HepG2 (cell line): ENCODE data around the gene SOWAHD. TPM values are rescaled to one million over a fixed set of nuclear protein-coding genes. Genes with fewer than 3 reads are reported as not detected.

Experiments used
- ATAC-seq: fragments of 200-7000 bp; cut with Tn5 transposase; 3 replicates; pipeline ENCODE4 v1.9.1; 2020; ENCODE audit warnings: mild to moderate bottlenecking, moderate library complexity
- BruUV-seq: library from RNA; stranded (reverse); fragments of 400-500 nt; replicated peaks from 2 replicates; lab custom pipeline; 2021; lab: Mats Ljungman, UMichigan
- CTCF ChIA-PET: fragments of 300-600 bp; formaldehyde crosslinking; extraction: SDS; loops from one replicate; lab custom pipeline; 2021; ENCODE audit warnings: low total read pairs, inconsistent platforms, low intra/inter-chr PET ratio; lab: Yijun Ruan, JAX
- POLR2A ChIA-PET: fragments of 350-600 bp; sonication (Branson Sonifier 250); formaldehyde crosslinking; loops from one replicate; lab custom pipeline; 2020; ENCODE audit warnings: antibody characterized with exemption, inconsistent platforms; lab: Yijun Ruan, JAX
- DNase-seq: peaks from one replicate; pipeline ENCODE4 v3.0.0-alpha.2; 2015; ENCODE audit warnings: low spot score
- FAIRE-seq: peaks from 3 replicates; lab custom pipeline; 2011; peaks lifted over from hg19 to GRCh38; lab: Jason Lieb, UNC
- H2AFZ ChIP-seq: one replicate; pipeline ENCODE4 v1.6.1; 2011; ENCODE audit warnings: low read length, inconsistent platforms
- H3K27ac ChIP-seq: fragments of 300-600 bp; 3 replicates; pipeline ENCODE4 v1.8.0; 2011; ENCODE audit warnings: mixed run types, mild to moderate bottlenecking, mixed read lengths, low read length, inconsistent platforms; ENCODE audit not compliant: insufficient read depth; ENCODE audit errors: extremely low read length
- H3K27me3 ChIP-seq, 2 experiments: fragments of 200-600 bp in 1 of 2; 2 replicates in 1 of 2; 3 replicates in 1 of 2; pipeline versions ENCODE4 v1.6.0 to v1.8.0; 2011; ENCODE audit warnings: low read length in 2 of 2, mild to moderate bottlenecking in 2 of 2, moderate library complexity in 2 of 2, inconsistent platforms in 1 of 2; ENCODE audit not compliant: insufficient read depth in 2 of 2, control insufficient read depth in 1 of 2
- H3K36me3 ChIP-seq, 2 experiments: fragments of 200-600 bp in 1 of 2; replicated peaks in 1 of 2; 2 replicates in 1 of 2; 3 replicates in 1 of 2; pipeline versions ENCODE4 v1.5.1 to v1.8.0; 2011; ENCODE audit warnings: low read length in 2 of 2, inconsistent platforms in 1 of 2; ENCODE audit not compliant: insufficient read depth in 2 of 2, control insufficient read depth in 1 of 2
- H3K4me1 ChIP-seq: 2 replicates; pipeline ENCODE4 v1.5.1; 2012; ENCODE audit warnings: low read length, inconsistent platforms; ENCODE audit not compliant: insufficient read depth
- H3K4me2 ChIP-seq: 2 replicates; pipeline ENCODE4 v1.6.0; 2011; ENCODE audit warnings: low read depth, low read length, inconsistent platforms
- H3K4me3 ChIP-seq, 3 experiments: fragments of 200-600 bp in 1 of 3; sonication (generic), shearing (Covaris generic) in 1 of 3; replicated peaks in 1 of 3; 2 replicates each; pipeline ENCODE4 v1.5.1; 2011 to 2016; ENCODE audit warnings: low read length in 3 of 3, inconsistent platforms in 2 of 3, low read depth in 2 of 3, mild to moderate bottlenecking in 2 of 3, control low read depth in 1 of 3, mixed read lengths in 1 of 3; ENCODE audit not compliant: insufficient read depth in 1 of 3
- H3K79me2 ChIP-seq: one replicate; pipeline ENCODE4 v1.6.1; 2011; ENCODE audit warnings: low read length, inconsistent platforms; ENCODE audit not compliant: insufficient read depth
- H3K9ac ChIP-seq: 2 replicates; pipeline ENCODE4 v1.6.0; 2011; ENCODE audit warnings: mild to moderate bottlenecking, low read depth, low read length, inconsistent platforms; ENCODE audit not compliant: insufficient read depth
- H3K9me3 ChIP-seq: 2 replicates; pipeline ENCODE4 v1.5.1; 2012; ENCODE audit warnings: mild to moderate bottlenecking, low read length
- H4K20me1 ChIP-seq: 2 replicates; pipeline ENCODE4 v1.6.0; 2011; ENCODE audit warnings: inconsistent platforms, mild to moderate bottlenecking, low read length, moderate library complexity; ENCODE audit not compliant: insufficient read depth
- AKAP8 ChIP-seq: sonication (generic); formaldehyde crosslinking; IDR thresholded peaks from 2 replicates; pipeline ENCODE4 v1.5.1; 2020; ENCODE audit warnings: mild to moderate bottlenecking, missing genetic modification reagents
- CREB3 ChIP-seq: sonication (generic); formaldehyde crosslinking; IDR thresholded peaks from 2 replicates; pipeline ENCODE4 v1.5.0; 2020; ENCODE audit warnings: missing genetic modification reagents
- DZIP1 ChIP-seq: sonication (generic); formaldehyde crosslinking; IDR thresholded peaks from 2 replicates; pipeline ENCODE4 v1.5.0; 2020; ENCODE audit warnings: mild to moderate bottlenecking, missing genetic modification reagents
- E2F1 ChIP-seq: sonication (generic); formaldehyde crosslinking; IDR thresholded peaks from 2 replicates; pipeline ENCODE4 v1.5.0; 2020; ENCODE audit warnings: missing genetic modification reagents
- ETV5 ChIP-seq: IDR thresholded peaks from 2 replicates; pipeline ENCODE4 v1.6.1; 2018; ENCODE audit warnings: missing biosample characterization, missing genetic modification reagents, inconsistent platforms, borderline replicate concordance
- FIP1L1 ChIP-seq: fragments of 200-400 bp; formaldehyde crosslinking; IDR thresholded peaks from 2 replicates; pipeline ENCODE4 v1.6.1; 2018; ENCODE audit warnings: low read depth, mild to moderate bottlenecking, low read length, moderate library complexity, borderline replicate concordance; ENCODE audit not compliant: insufficient read depth
- MXD3 ChIP-seq: IDR thresholded peaks from 2 replicates; pipeline ENCODE4 v1.6.1; 2016; ENCODE audit warnings: mild to moderate bottlenecking, missing biosample characterization, missing genetic modification reagents
- NFYB ChIP-seq: sonication (generic); formaldehyde crosslinking; IDR thresholded peaks from 2 replicates; pipeline ENCODE4 v1.4.0; 2020; ENCODE audit warnings: missing genetic modification reagents
- SIX1 ChIP-seq: sonication (generic); formaldehyde crosslinking; IDR thresholded peaks from 2 replicates; pipeline ENCODE4 v1.4.0; 2020; ENCODE audit warnings: missing genetic modification reagents, borderline replicate concordance
- TEAD3 ChIP-seq: optimal IDR thresholded peaks from 2 replicates; pipeline ENCODE3; 2016; ENCODE audit warnings: borderline replicate concordance
- ZBTB1 ChIP-seq: sonication (generic); formaldehyde crosslinking; IDR thresholded peaks from 2 replicates; pipeline ENCODE4 v1.4.0; 2020; ENCODE audit warnings: missing genetic modification reagents, borderline replicate concordance
- ZBTB33 ChIP-seq: sonication (generic); formaldehyde crosslinking; IDR thresholded peaks from 2 replicates; pipeline ENCODE4 v1.4.0; 2020; ENCODE audit warnings: missing genetic modification reagents
- ZEB1 ChIP-seq: IDR thresholded peaks from 2 replicates; pipeline ENCODE4 v1.6.1; 2012; ENCODE audit warnings: mild to moderate bottlenecking, low read depth, inconsistent platforms; ENCODE audit not compliant: insufficient replicate concordance
- ZMYM3 ChIP-seq: sonication (generic); formaldehyde crosslinking; IDR thresholded peaks from 2 replicates; pipeline ENCODE4 v1.5.1; 2020; ENCODE audit warnings: mild to moderate bottlenecking, missing genetic modification reagents
- ZNF446 ChIP-seq: sonication (generic); formaldehyde crosslinking; IDR thresholded peaks from 2 replicates; pipeline ENCODE4 v1.5.0; 2020; ENCODE audit warnings: mild to moderate bottlenecking, missing genetic modification reagents
- ZNF713 ChIP-seq: sonication (generic); formaldehyde crosslinking; IDR thresholded peaks from 2 replicates; pipeline ENCODE4 v1.4.0; 2020; ENCODE audit warnings: mild to moderate bottlenecking, missing genetic modification reagents
- ZNF766 ChIP-seq: sonication (generic); formaldehyde crosslinking; IDR thresholded peaks from 2 replicates; pipeline ENCODE4 v1.5.0; 2020; ENCODE audit warnings: missing genetic modification reagents, borderline replicate concordance
- ZNF781 ChIP-seq: sonication (generic); formaldehyde crosslinking; IDR thresholded peaks from 2 replicates; pipeline ENCODE4 v1.5.1; 2020; ENCODE audit warnings: borderline replicate concordance, mild to moderate bottlenecking, missing genetic modification reagents; ENCODE audit errors: not compliant biosample characterization
- WGBS: methylation state at CpG from one replicate; pipeline ENCODE4 v1.1.6; 2017; ENCODE audit warnings: low lambda C conversion rate; 5-methylcytosine and 5-hydroxymethylcytosine counted together
- in situ Hi-C: cut with HindIII; loops from 2 replicates; pipeline ENCODE4 v1.10.0; 2017; ENCODE audit warnings: low pct_unique_long_range_greater_than_20kb; ENCODE audit not compliant: extremely low pct_ligation_motif_present
- intact Hi-C: fragments of 100-400 bp; cut with micrococcal nuclease; formaldehyde crosslinking; loops from one replicate; pipeline ENCODE4 v1.10.0; 2022; ENCODE audit not compliant: unreplicated experiment
- polyA plus RNA-seq, 8 experiments: library from polyadenylated mRNA; depleted of rRNA in 3 of 8; stranded (reverse) in 7 of 8; unstranded in 1 of 8; fragments of >200 nt; fragmentation: Illumina TruSeq in 4 of 8; extraction: Trizol in 4 of 8; gene quantifications; 2 replicates each; pipeline versions ENCODE4 v1.2.1 to v1.2.3, GENCODE V29; 2011 to 2016; ENCODE audit warnings: low read depth in 4 of 8, missing spikeins in 1 of 8, mixed read lengths in 1 of 8; ENCODE audit not compliant: insufficient read depth in 1 of 8
- total RNA-seq, 5 experiments: library from RNA; depleted of rRNA; stranded (reverse); fragments of >200 nt; fragmentation: Illumina TruSeq; extraction: Trizol; gene quantifications; 2 replicates each; pipeline ENCODE4 v1.2.3, GENCODE V29; 2016; ENCODE audit warnings: low read depth in 1 of 5

SOWAHD gene
- total and polyA plus RNA-seq, 2 of the 13 experiments (the other 11 are each of a cell fraction or from before 2014, with no cell fraction given), result 1.0 to 1.3 TPM

GRCh38 chrX:119709630-119710029 lies 48.8 kb upstream of the SOWAHD start (continued):
- TF ChIP-seq ZBTB33 (CRISPR knock-in tag) (no peak), DZIP1 (CRISPR knock-in tag) (no peak), AKAP8 (no peak), ZNF781 (CRISPR knock-in tag) (no peak), ZNF446 (CRISPR knock-in tag) (no peak), SIX1 (CRISPR knock-in tag) (no peak), ZMYM3 (CRISPR knock-in tag) (no peak), ETV5 (CRISPR knock-in tag) (no peak), NFYB (CRISPR knock-in tag) (no peak)

GRCh38 chrX:119721487-119721886 lies 36.9 kb upstream of the SOWAHD start:
- no peak overlapping the region for H2AFZ ChIP-seq
- no peaks in the 10 kb centered on the region for H3K27me3 ChIP-seq
- no peaks in the 10 kb centered on the region for H4K20me1 ChIP-seq
- no peaks in the 10 kb centered on the region for H3K9me3 ChIP-seq
- no peak for DNase-seq
- H3K9ac ChIP-seq, result no peak overlapping the region
- ATAC-seq, result no peak
- no peaks in the 10 kb centered on the region for H3K79me2 ChIP-seq
- in situ Hi-C loops (no loop called here), intact Hi-C loops (no loop called here)
- H3K36me3 ChIP-seq, result no peaks in the 10 kb centered on the region
- WGBS, result 20% methylated on average over 5 of the region's 6 CpGs
- BruUV-seq, result no TSS peak
- H3K27ac ChIP-seq, result no peak overlapping the region
- H3K4me3 ChIP-seq, result no peak overlapping the region
- CTCF ChIA-PET, result no interaction called here
- no peak overlapping the region for H3K4me2 ChIP-seq
- TF ChIP-seq ZNF713 (no peak), ZBTB1 (CRISPR knock-in tag) (no peak), MXD3 (no peak), ZNF766 (no peak), TEAD3 (CRISPR knock-in tag) (no peak), CREB3 (CRISPR knock-in tag) (no peak), E2F1 (CRISPR knock-in tag) (no peak), ZEB1 (no peak), FIP1L1 (no peak)
- POLR2A ChIA-PET, result no interaction called here
- no peaks in the 10 kb centered on the region for H3K4me1 ChIP-seq
- FAIRE-seq, result no peak
